ENCODE results near the gene CMTM5.

Gene CMTM5

DNA sequence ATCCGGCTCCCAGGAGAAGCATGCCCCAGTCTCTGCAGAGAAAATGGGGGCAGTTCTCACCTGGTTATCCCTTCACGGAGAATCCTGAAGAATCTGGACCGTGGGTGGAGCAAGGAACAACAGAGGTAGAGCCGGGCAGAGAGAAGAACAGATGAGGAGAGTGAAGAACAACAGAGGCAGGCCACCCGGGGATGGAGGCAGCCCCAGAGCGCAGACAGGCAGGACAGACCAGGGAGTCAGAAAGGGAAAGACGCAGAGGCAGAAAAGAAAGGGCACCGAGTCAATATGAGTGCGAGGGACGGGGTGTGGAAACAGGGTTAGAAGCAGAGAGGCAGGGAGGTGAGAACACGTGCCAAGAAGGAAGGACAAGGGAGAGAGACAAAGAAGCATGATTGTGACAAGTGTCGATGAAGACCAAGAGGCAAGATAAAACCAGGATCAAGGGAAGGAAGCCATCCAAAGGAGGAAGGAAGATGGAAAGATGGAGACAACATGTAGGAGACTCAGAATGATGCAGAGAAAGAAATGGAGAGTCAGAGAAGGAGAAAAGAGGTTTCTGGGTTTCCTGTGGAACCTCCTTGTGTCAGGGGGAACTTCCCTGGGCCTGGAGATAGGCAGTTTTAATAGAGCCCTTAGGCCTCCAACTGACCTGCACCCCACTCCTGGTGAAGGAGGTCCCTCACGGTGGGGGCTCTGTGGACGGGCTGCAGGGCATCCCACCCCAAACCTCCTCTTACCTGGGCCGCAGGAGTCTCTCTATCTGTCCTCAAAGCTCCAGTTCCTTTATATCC lies 30.9 kb downstream of the CMTM5 start, which contains the start of gene MYH6:
TSS of gene MYH6 (minus strand) at position 758 of the 791 bp plus-strand sequence. CDS start 1,050 bp downstream, outside the sequence.
- no peak within 1 kb of the TSS for H3K27ac ChIP-seq
- TF ChIP-seq, protein P1, sequence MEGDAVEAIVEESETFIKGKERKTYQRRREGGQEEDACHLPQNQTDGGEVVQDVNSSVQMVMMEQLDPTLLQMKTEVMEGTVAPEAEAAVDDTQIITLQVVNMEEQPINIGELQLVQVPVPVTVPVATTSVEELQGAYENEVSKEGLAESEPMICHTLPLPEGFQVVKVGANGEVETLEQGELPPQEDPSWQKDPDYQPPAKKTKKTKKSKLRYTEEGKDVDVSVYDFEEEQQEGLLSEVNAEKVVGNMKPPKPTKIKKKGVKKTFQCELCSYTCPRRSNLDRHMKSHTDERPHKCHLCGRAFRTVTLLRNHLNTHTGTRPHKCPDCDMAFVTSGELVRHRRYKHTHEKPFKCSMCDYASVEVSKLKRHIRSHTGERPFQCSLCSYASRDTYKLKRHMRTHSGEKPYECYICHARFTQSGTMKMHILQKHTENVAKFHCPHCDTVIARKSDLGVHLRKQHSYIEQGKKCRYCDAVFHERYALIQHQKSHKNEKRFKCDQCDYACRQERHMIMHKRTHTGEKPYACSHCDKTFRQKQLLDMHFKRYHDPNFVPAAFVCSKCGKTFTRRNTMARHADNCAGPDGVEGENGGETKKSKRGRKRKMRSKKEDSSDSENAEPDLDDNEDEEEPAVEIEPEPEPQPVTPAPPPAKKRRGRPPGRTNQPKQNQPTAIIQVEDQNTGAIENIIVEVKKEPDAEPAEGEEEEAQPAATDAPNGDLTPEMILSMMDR (conservative IDR thresholded peaks at IDR 0.05), result no peak
- TF ChIP-seq ZFX (IDR thresholded peaks at IDR 0.05), result no peak

GRCh38 chr14:23408307-23408630 lies 31.4 kb downstream of the CMTM5 start:
- H3K27ac ChIP-seq, result no peak overlapping the region
- TF ChIP-seq, protein P1 (conservative IDR thresholded peaks at IDR 0.05), result no peak
- TF ChIP-seq ZFX (IDR thresholded peaks at IDR 0.05), result no peak

DNA sequence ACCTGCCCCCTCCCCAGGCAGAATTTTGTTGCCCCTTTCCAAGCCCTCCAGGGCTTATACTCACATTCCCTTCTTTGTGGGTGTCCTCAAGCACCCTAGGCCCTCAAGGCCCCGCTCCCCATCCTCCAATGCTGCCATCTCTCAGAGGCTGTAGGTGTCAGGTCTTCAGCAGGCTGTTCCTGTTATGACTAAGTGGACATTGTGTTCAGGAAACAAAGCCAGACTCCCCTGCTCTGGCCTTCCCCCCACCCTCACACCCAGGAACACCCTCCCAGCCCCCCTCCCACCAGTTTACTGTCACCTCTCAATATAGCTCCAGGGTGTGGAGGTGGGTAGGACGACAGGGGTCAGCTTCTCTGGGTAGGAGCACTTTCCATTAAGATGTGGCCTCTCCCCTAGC lies 32.6 kb downstream of the CMTM5 start:
- TF ChIP-seq, protein P1 (conservative IDR thresholded peaks at IDR 0.05), result no peak
- TF ChIP-seq ZFX (IDR thresholded peaks at IDR 0.05), result no peak
- no peak overlapping the region for H3K27ac ChIP-seq

- TF ChIP-seq, protein P1 (conservative IDR thresholded peaks at IDR 0.05), result no peak
- TF ChIP-seq ZFX (IDR thresholded peaks at IDR 0.05), result no peak
- no peak overlapping the region for H3K27ac ChIP-seq
These were observed 33.3 kb downstream of the CMTM5 start for GRCh38 chr14:23409966-23410635.

DNA sequence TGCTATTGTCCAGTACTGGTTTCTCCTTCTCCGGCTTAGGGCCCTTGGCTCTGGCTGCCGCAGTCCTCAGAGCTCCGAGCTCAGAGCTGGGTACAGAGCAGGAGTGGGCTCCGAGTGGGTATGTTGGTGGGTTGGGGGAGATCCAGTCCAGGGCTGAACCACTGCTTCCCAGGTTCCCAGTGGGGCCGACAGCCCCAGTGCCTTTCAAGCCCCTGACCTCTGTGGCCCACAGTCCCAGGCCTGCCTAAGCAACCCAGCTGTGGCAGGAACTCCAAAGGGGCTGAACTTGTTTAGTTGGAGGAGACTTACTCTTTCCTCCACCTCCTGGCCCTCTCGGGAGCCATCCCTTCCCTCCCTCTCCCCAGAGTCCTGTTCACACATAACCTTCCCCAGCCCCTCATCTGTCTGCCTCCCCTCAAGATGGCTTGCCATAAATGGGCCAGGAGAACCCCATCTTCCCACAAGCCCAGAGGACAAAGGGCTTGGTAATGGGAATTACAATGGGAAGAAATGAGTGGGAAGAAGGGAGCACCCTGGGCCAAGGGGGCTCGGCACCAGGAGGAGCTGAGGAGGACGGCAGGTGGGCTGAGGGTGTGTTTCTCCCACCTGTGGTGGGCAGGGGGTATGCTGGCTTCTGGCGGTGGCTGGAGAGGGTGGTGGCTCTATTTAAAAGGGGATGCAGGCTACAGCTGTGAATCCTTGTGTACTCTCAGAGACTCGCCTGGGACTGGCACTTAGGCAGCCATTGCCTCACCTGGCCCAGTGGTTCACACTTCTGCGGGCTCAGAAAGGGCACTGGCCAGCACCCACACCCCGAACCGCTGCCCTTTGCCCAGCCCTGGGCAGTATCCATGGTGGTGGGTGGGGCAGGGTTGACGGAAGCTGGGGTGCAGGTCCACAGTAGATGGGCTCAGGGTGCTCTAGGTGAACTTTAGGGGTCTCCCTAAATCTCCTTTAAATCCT lies 35.0 kb downstream of the CMTM5 start:
- TF ChIP-seq ZFX (IDR thresholded peaks at IDR 0.05), result no peak
- TF ChIP-seq, protein P1 (conservative IDR thresholded peaks at IDR 0.05), result no peak
- H3K27ac ChIP-seq, result no peak overlapping the region

- no peak overlapping the region for H3K27ac ChIP-seq
- TF ChIP-seq ZFX (IDR thresholded peaks at IDR 0.05), result no peak
- TF ChIP-seq, protein P1 (conservative IDR thresholded peaks at IDR 0.05), result no peak
These were observed 36.8 kb downstream of the CMTM5 start for GRCh38 chr14:23413681-23414080.
